Thyroid gland (tissue), 4 donors: ENCODE data around the gene NAV3.

Source experiments
- POLR2A ChIP-seq, 2 donors: fragments of 450-650 bp; IDR thresholded peaks; one replicate each; pipeline ENCODE4 v1.6.1; 2017; ENCODE audit warnings: antibody characterized with exemption in 2 of 2, mild to moderate bottlenecking in 2 of 2, moderate library complexity in 1 of 2
- TF ChIP-seq, protein P1 (sequence below), 6 experiments: fragments of 200-600 bp in 3 of 6; fragments of 450-650 bp in 3 of 6; sonication (generic) in 3 of 6; IDR thresholded peaks; one replicate each; pipeline ENCODE4 v1.5.1; 2016 to 2019; ENCODE audit warnings: antibody characterized with exemption in 6 of 6, mild to moderate bottlenecking in 2 of 6, inconsistent platforms in 1 of 6, moderate library complexity in 1 of 6

- TF ChIP-seq, protein P1, sequence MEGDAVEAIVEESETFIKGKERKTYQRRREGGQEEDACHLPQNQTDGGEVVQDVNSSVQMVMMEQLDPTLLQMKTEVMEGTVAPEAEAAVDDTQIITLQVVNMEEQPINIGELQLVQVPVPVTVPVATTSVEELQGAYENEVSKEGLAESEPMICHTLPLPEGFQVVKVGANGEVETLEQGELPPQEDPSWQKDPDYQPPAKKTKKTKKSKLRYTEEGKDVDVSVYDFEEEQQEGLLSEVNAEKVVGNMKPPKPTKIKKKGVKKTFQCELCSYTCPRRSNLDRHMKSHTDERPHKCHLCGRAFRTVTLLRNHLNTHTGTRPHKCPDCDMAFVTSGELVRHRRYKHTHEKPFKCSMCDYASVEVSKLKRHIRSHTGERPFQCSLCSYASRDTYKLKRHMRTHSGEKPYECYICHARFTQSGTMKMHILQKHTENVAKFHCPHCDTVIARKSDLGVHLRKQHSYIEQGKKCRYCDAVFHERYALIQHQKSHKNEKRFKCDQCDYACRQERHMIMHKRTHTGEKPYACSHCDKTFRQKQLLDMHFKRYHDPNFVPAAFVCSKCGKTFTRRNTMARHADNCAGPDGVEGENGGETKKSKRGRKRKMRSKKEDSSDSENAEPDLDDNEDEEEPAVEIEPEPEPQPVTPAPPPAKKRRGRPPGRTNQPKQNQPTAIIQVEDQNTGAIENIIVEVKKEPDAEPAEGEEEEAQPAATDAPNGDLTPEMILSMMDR (IDR thresholded peaks at IDR 0.05) = no peak
- no peak for TF ChIP-seq POLR2A (IDR thresholded peaks at IDR 0.05)
These were observed 346.6 kb downstream of the NAV3 start for GRCh38 chr12:78177298-78177697.
